IPS-18c (cell line): Measurements from ENCODE around the gene WDFY3.
"Not testable (repeated sequence)": the region's sequence is repeated elsewhere in the genome, so short reads cannot be mapped to it uniquely, and the experiment has no call there.

Experiments
- H3K4me3 ChIP-seq: 2 replicates; pipeline ENCODE4 v1.7.0; 2013; ENCODE audit warnings: low read depth, mild to moderate bottlenecking, low read length, moderate library complexity; ENCODE audit not compliant: insufficient read depth
- H3K9me3 ChIP-seq: one replicate; pipeline ENCODE4 v1.6.1; 2013; ENCODE audit warnings: mild to moderate bottlenecking, low read length, moderate library complexity; ENCODE audit not compliant: control insufficient read depth, insufficient read depth

WDFY3 gene

GRCh38 chr4:84846985-84847384 is 119.5 kb downstream of the WDFY3 start:
- Histone ChIP-seq H3K9me3 (no peaks in the 10 kb centered on the region), H3K4me3 (no peak overlapping the region)

GRCh38 chr4:84841435-84841834 is 125.1 kb downstream of the WDFY3 start:
- H3K4me3 ChIP-seq = no peak overlapping the region
- no peaks in the 10 kb centered on the region for H3K9me3 ChIP-seq

- H3K9me3 ChIP-seq = no peaks in the 10 kb centered on the region
- H3K4me3 ChIP-seq = no peak overlapping the region
Measured at GRCh38 chr4:84837751-84838150, 128.7 kb downstream of the WDFY3 start.

DNA sequence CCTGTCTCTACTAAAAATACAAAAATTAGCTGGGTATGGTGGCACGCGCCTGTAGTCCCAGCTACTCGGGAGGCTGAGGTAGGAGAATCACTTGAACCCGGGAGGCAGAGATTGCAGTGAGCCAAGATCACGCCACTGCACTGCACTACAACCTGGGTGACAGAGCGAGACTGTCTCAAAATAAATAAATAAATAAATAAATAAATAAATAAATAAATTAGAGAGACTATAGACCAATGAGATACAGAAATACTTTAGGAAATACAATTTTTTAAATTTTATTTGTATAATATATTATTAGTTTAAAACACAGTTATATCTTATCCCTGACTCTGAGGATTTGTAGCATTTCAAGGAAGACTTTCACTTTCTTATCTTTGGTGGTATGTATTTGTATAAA is 136.9 kb downstream of the WDFY3 start:
- H3K9me3 ChIP-seq, H3K4me3 ChIP-seq: not testable (repeated sequence)

DNA sequence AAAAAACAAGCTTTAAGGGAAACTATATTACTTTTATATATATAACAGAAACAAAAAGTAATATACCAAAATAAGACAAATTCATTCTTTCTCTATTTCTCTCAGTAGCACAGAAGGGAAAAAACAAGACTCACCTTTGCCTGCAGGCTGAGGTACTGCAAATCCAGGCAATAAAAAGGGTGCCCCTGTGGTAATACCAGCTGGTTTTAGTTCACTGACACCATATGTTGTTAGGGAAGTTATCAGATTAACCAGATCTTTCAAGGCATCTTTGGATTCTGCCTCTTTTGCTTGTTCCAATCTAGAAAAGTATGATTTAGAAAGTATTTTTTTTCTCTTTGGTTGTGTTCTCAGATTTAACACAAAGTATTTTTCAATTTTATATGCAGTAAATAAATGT is 139.8 kb downstream of the WDFY3 start:
- no peak overlapping the region for H3K4me3 ChIP-seq
- no peaks in the 10 kb centered on the region for H3K9me3 ChIP-seq

DNA sequence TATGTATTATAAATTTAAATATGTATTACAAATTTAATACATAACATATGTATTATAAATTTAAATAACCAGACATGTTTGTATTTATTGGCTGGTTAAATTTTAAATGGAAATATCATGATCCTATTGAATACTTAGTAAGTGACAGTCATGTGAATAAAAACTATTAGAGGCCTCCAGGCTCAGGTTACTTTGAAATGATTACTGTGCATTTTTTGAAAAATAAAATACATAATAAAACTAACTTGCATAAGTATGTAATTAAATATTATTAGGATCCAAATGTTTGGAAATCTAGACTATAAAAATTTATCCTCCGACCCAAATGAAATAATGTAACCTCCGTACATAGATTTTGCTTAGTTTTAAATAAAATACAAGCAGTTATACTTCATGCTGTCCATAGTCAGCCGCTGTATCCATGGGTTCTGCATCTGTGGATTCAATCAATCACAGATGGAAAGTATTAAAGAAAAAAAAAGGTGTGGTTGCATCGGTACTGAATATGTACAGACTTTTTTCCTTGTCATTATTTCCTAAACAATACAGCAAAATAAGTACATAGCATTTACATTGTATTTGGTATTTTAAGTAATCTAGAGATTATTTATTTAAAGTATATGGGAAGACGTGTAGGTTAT is 140.7 kb downstream of the WDFY3 start:
- no peak overlapping the region for H3K4me3 ChIP-seq
- H3K9me3 ChIP-seq = no peaks in the 10 kb centered on the region

- Histone ChIP-seq H3K4me3 (no peak overlapping the region), H3K9me3 (no peaks in the 10 kb centered on the region)
Measured at GRCh38 chr4:84821064-84821463, 145.4 kb downstream of the WDFY3 start.

- Histone ChIP-seq H3K4me3 (no peak overlapping the region), H3K9me3 (no peaks in the 10 kb centered on the region)
Measured at GRCh38 chr4:84814094-84814750, 152.3 kb downstream of the WDFY3 start.

DNA sequence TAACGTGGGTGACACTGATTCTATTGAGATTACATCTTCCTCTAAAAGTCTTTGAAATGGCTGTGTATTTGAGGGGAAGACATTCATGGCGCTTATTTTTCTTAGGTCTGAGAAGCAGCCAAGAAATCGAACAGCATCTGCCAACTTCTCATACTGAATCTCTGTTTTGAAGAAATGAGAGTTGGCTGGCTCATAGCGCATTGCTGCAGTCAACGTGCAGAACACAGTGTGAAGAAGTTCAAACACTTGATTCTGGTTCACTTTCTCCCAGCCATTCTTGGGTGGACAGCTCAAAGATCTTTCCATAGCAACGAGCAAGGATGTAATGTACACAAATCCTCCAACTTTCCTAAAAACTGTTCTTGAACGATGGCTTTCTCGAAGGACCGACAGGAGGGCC is 156.5 kb downstream of the WDFY3 start:
- Histone ChIP-seq H3K4me3 (no peak overlapping the region), H3K9me3 (no peaks in the 10 kb centered on the region)

DNA sequence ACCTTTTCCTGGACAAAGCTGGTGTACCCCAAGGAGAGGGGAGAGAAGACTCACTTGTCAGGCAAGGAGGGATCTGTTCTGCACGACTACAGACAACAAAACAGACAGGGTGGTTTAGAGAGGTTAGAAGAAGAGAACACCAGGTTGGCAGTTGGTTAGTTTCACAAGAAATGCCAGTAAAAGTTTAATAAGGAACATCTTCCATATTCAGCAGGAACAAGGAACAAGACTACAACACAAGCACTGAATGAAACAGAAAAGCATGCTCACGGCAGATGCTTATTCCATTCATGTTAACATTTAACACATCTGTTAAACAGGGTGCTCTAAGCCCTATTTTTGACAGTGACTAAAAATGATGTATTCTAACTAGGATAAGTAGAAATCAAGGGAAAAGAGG is 158.2 kb downstream of the WDFY3 start:
- Histone ChIP-seq H3K4me3 (no peak overlapping the region), H3K9me3 (no peaks in the 10 kb centered on the region)

GRCh38 chr4:84806541-84806940 is 159.9 kb downstream of the WDFY3 start:
- H3K4me3 ChIP-seq, H3K9me3 ChIP-seq: not testable (repeated sequence)

- H3K4me3 ChIP-seq = no peak overlapping the region
Measured at GRCh38 chr4:84804136-84804535, 162.4 kb downstream of the WDFY3 start.

GRCh38 chr4:84803720-84804119 is 162.8 kb downstream of the WDFY3 start:
- Histone ChIP-seq H3K9me3 (no peaks in the 10 kb centered on the region), H3K4me3 (no peak overlapping the region)

More at GRCh38 chr4:84804136-84804535, 162.4 kb downstream of the WDFY3 start:
- no peaks in the 10 kb centered on the region for H3K9me3 ChIP-seq

DNA sequence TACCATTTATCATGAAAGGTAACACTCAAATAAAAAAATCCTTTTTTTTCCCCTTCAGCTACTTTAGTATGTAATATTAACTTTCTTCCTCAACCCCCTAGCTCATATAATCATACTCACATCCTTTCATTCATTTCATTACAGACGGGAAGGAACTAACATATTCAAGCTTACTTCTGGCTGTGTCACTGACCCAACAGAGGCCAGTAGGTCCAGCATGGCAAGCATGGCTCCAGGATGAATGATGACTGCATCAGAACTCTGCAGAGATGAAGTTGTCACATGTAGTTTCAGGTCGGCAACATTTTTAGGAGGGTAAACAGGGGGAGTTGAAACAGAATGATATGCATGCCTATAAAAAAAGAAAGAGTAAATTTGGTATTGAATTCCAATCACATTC is 163.4 kb downstream of the WDFY3 start:
- H3K4me3 ChIP-seq = no peak overlapping the region

GRCh38 chr4:84800256-84800655 is 166.2 kb downstream of the WDFY3 start:
- no peaks in the 10 kb centered on the region for H3K9me3 ChIP-seq
- H3K4me3 ChIP-seq = no peak overlapping the region

More for the DNA sequence above, 163.4 kb downstream of the WDFY3 start:
- no peaks in the 10 kb centered on the region for H3K9me3 ChIP-seq

DNA sequence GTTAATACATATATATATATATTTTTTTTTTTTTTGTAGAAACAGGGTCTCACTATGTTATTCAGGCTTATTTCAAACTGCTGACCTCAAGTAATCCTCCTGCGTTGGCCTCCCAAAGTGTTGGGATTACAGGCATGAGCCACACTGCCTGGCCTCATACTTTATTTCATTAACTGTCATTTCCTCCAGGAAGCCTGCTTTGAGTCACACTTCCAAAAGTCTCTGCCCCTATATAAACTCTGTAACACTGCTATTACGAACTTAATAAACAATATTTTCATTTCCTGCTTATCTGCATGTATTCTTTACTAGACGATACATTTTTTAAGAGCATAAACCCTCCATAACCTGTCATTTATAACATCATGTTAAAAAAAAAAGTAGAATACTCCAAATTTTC is 167.2 kb downstream of the WDFY3 start:
- Histone ChIP-seq H3K4me3 (no peak overlapping the region), H3K9me3 (no peaks in the 10 kb centered on the region)

DNA sequence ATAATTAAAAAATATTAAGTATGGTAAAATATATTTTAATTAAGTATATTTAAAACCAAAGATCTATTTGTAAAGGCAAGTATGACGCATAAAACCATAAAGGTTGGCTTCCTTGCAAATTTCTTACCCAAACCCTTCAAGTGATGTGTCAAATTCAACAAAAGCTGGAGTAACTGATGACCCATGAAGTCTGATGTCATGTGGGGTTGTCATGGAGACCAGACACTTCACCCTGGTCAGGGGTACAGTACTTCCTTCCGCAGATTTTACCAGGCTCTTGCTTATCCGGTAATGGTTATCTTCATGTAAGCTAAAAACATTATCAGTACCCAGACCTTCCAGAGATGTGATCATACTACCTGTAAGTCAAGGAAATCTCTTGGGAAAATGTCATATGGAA is 170.1 kb downstream of the WDFY3 start:
- Histone ChIP-seq H3K4me3 (no peak overlapping the region), H3K9me3 (no peaks in the 10 kb centered on the region)

DNA sequence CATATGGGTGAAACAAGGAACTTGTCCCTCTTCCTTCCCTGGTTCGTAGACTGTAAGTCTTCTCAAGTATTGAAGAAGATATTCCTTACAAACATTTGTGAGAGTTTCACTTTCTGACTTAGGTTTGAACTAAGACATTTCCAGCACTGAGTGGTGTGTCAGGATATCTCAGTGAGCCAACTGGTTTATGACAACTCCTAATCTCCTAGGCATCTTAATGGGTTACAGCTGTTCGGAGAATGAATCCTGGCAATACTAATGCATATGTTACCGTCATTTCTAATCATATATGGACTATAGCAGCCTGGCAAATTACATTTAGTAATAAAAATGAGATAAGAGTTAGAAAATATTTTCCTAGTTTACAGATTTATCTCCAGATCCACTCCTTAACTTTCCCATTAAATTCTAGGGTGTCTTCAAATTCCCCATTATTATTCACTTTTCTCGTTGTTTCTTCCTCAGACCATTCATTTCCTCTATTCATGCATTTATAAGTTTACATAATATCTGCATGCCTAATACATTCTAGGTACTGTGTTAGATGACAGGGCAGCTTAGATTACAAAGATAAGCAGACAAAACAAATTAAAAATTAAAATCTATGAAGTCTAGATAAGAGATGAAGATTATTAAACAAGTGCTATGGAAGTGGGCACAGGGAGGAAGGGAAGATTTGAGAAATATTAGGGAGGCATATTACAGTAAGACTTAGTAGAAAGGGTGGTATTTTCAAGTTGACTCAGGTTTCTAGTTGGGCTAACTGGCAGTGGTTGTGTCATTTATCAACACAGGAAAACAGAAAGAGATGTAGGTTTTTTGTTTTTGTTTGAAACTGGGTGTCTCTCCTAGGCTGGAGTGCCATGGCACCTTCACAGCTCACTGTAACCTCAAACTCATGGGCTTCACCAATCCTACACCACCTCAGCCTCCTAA is 173.9 kb downstream of the WDFY3 start:
- Histone ChIP-seq H3K9me3 (no peaks in the 10 kb centered on the region), H3K4me3 (no peak overlapping the region)
